ENCODE data around the gene SIM2. TPM values are rescaled to one million over a fixed set of nuclear protein-coding genes. Genes with fewer than 3 reads are reported as not detected.

SIM2 gene
- total RNA-seq, 4 donors from 2014 or later, result 0.36 TPM; not detected in 3

- TF ChIP-seq CTCF (IDR thresholded peaks at IDR 0.05), result no peak
- no peak for TF ChIP-seq POLR2A (IDR thresholded peaks at IDR 0.05)
- no peak overlapping the region for H3K4me3 ChIP-seq (ENCODE audit: low read depth, poor library complexity, severe bottlenecking)
- 33 to 42% methylated on average over 15 of the region's 15 CpGs for WGBS, 2 donors
- intact Hi-C loops (cut with DNase I; ENCODE audit: low total_unique reads), result no loop called here
- peak in 1 of 2 donors; percentile 68 for DNase-seq (ENCODE audit: low spot score in 2 of 2)
These were observed 4.8 kb downstream of the SIM2 start for GRCh38 chr21:36703626-36704280.

GRCh38 chr21:36704281-36704957 lies 5.5 kb downstream of the SIM2 start:
- WGBS, 2 donors, result 2 to 3% methylated on average over 38 of the region's 49 CpGs
- H3K4me3 ChIP-seq (ENCODE audit: low read depth, poor library complexity, severe bottlenecking), result no peak overlapping the region

DNA sequence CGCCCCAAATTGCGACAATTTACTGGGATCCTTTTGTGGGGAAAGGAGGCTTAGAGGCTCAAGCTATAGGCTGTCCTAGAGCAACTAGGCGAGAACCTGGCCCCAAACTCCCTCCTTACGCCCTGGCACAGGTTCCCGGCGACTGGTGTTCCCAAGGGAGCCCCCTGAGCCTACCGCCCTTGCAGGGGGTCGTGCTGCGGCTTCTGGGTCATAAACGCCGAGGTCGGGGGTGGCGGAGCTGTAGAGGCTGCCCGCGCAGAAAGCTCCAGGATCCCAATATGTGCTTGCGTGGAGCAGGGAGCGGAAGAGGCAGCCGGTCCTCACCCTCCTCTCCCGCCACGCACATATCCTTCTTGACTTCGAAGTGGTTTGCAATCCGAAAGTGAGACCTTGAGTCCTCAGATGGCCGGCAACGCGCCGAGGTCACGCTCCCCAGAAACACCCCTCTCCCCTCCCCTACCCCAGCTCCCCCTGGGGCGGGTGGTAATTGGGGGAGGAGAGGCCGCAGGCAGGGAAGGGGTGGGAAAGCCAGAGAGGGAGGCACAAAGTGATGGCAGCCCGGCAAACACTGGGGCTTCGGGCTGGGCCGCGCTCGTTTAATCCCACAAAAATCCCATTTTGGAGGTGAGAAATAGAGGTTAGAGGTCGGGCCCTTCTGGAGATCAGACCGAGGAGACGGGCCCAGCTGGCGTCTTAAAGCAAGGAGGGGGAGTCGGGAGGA lies 6.2 kb downstream of the SIM2 start:
- WGBS, 2 donors, result 3 to 9% methylated on average over 37 to 38 of the region's 39 CpGs
- peak in 1 of 2 donors; percentile 81 for DNase-seq (ENCODE audit: low spot score in 2 of 2)
- intact Hi-C loops (cut with DNase I; ENCODE audit: low total_unique reads), result no loop called here
- H3K4me3 ChIP-seq (ENCODE audit: low read depth, poor library complexity, severe bottlenecking), result no peak overlapping the region
- TF ChIP-seq CTCF (IDR thresholded peaks at IDR 0.05), result no peak
- TF ChIP-seq POLR2A (IDR thresholded peaks at IDR 0.05), result no peak

More at GRCh38 chr21:36704281-36704957, 5.5 kb downstream of the SIM2 start:
- DNase-seq (ENCODE audit: low spot score in 2 of 2), result peak in 1 of 2 donors; percentile 81
- intact Hi-C loops (cut with DNase I; ENCODE audit: low total_unique reads), result no loop called here
- TF ChIP-seq CTCF (IDR thresholded peaks at IDR 0.05) (no peak), POLR2A (IDR thresholded peaks at IDR 0.05) (no peak)

- intact Hi-C loops (cut with DNase I; ENCODE audit: low total_unique reads), result no loop called here
- no peak overlapping the region for H3K4me3 ChIP-seq (ENCODE audit: low read depth, poor library complexity, severe bottlenecking)
- peak in 1 of 2 donors; percentile 82 for DNase-seq (ENCODE audit: low spot score in 2 of 2)
- whole genome bisulfite sequencing, 2 donors, result 12 to 15% methylated on average over 18 to 22 of the region's 22 CpGs
- TF ChIP-seq CTCF (IDR thresholded peaks at IDR 0.05) (no peak), POLR2A (IDR thresholded peaks at IDR 0.05) (no peak)
These were observed 7.0 kb downstream of the SIM2 start for GRCh38 chr21:36705679-36706481.

DNA sequence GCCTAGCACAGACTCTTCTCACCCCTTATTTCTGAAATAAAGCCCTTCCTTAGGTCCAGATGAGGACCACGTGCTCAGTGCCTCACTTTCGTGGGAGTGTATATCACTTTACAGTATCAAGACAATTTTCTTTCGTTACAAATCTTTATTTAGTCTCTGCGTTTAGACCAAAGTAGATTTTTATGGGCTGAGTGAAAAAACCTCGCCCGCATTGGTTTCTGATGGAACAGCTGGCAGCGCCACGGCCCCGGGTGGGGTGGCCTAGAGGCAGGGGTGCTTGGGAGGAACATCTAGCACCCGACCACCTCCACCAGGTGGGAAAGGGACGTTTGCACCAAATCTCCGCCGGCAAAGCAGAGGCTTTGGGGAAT lies 7.6 kb downstream of the SIM2 start:
- intact Hi-C loops (cut with DNase I; ENCODE audit: low total_unique reads), result no loop called here
- 9 to 17% methylated on average over 13 of the region's 13 CpGs for WGBS, 2 donors
- no peak overlapping the region for H3K4me3 ChIP-seq (ENCODE audit: low read depth, poor library complexity, severe bottlenecking)
- TF ChIP-seq CTCF (IDR thresholded peaks at IDR 0.05), result no peak
- no peak for TF ChIP-seq POLR2A (IDR thresholded peaks at IDR 0.05)
- DNase-seq (ENCODE audit: low spot score in 2 of 2), result no peak

Measured in lower leg skin (tissue), 4 donors.